Prostate gland (tissue), 2 donors: ENCODE results near the gene LMO7.

Experiments used
- CTCF ChIP-seq, 4 experiments: fragments of 200-600 bp in 2 of 4; fragments of 450-650 bp in 2 of 4; sonication (generic) in 2 of 4; IDR thresholded peaks; 1 replicate in 3 of 4; 2 replicates in 1 of 4; pipeline ENCODE4 v1.5.1; 2016 to 2019; ENCODE audit warnings: antibody characterized with exemption in 4 of 4, mild to moderate bottlenecking in 2 of 4, moderate library complexity in 2 of 4
- POLR2A ChIP-seq: fragments of 450-650 bp; IDR thresholded peaks from one replicate; pipeline ENCODE4 v1.6.1; 2016; ENCODE audit warnings: antibody characterized with exemption, mild to moderate bottlenecking

- TF ChIP-seq CTCF (IDR thresholded peaks at IDR 0.05), result no peak
- TF ChIP-seq POLR2A, result no peak
Observed at GRCh38 chr13:75779393-75779792, 143.3 kb downstream of the LMO7 start.
